NCI-H2107 treated with DMSO at 0.1 percent for 48 hours (cell line): ENCODE results near the gene RYR3.

ENCODE experiments used
- DNase-seq: peaks from one replicate; lab custom pipeline; 2025; ENCODE audit not compliant: unreplicated experiment; lab: John Stamatoyannopoulos, UW

The RYR3 gene

DNA sequence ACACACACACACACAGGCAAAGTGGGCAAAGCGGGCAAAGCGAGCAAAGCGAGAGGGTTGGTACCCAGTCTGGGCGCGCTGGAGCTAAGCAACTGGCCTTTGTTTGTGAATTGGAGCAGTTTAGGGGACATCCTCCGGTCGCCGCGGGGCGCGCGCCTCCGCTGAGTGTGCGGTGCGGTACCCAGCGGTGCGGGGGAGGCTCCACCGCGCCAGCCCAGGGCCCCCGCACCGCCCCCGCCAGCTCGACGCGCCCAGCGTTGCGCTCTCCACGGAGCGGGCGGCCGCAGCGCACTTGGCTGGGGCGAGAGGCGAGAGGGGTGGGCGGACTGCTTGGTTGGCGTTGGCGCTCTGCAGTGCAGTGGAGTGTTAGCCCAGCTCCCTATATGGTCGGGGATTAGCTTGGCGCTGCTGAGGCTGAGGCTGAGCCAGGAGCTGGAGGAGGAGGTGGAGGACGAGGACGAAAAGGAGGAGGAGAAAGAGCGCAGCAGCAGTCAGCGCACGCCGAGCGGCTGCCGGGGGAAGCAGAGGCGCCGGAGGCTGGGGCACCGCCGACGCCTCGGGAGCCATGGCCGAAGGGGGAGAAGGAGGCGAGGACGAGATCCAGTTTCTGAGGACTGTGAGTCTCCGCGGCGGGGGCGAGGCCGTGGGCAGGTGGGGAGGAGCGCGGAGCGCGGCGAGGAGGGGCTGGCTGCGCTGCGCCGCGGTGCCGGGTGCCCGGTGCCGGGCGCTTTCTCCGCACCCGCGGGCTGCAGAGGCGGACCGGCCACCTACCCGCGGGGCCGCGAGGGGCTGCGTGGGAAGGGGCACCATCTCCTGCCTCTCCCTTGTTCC, at the start of gene RYR3:
Gene RYR3, plus strand, starts transcription at position 487 of the 831 bp plus-strand sequence. Its CDS starts 79 bp downstream, at position 566.
- DNase-seq = no peak

DNA sequence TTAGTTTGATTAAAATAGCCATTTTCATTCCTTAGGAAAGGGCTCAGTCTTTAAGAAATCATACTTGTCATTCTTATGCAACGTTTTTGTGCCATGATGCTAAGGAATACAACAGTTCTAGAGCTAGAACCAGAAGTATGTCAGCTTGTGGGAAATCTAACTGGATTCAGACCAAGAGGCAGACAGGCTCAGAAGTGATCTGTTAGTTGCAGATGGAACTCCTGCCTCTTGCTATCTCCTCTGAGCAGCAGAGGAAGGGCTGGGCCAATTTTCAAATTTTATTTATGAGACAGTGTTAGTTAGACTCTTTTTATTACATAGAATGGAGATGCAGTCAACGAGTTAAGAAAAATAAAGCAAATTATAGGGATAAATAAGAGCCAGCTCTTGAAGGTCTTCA, 48.5 kb upstream of the RYR3 start:
- no peak for DNase-seq

DNA sequence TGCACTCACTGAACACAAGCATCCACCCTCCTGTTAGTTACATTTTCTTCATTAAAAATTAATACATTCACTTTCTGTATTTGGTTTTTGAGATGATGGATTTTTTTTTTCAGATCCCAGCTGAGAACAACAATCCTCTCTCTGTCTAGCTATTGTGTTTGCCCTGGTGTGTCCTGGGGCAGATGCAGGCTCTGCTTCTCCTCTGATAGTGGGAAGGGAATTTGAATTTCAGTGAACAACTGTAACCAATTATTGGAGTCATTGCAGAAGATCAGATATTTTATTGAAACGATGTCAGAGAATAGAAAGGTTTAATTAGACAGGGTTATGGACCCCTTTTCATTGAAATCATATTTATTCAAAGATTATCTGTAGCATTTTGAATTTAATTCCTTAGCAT, 33.1 kb upstream of the RYR3 start:
- DNase-seq = no peak

DNA sequence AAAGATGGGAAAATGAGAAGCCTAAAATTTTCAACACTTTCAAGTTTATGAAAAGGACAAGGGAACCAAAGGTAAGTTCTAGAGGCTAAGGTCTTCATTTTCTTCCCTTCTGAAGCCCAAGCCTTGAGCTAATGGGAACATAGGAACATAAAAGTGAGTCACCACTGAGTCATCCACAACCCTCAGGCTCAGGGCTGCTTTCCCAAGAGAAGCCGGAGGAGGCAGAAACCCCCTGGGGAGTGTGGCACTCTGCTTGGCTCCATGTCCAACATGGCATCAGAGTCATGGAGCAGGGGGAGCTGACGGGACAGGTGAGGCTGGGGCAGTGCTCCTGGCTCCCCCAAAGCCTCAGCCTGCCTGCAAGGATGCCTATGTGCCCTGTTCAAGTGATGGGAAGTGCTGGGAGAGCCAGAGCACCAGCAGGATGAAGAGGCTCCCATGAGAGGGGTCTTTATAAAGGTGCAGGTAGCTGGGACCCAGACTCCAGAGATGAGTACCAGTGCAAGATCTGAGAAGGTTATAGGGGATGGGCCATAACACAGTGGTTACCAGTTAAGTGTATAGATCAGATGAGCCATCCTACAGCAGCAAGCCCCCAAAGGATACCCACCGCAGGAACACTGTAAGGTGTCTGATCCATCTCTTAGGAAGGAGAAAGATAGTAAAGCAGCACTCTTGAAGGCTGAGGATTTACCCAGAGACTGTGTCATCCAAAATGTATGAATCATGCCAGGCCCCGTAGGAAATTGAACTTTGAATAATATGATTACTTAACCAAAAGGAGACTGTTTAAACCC, 31.8 kb upstream of the RYR3 start:
- no peak for DNase-seq

DNA sequence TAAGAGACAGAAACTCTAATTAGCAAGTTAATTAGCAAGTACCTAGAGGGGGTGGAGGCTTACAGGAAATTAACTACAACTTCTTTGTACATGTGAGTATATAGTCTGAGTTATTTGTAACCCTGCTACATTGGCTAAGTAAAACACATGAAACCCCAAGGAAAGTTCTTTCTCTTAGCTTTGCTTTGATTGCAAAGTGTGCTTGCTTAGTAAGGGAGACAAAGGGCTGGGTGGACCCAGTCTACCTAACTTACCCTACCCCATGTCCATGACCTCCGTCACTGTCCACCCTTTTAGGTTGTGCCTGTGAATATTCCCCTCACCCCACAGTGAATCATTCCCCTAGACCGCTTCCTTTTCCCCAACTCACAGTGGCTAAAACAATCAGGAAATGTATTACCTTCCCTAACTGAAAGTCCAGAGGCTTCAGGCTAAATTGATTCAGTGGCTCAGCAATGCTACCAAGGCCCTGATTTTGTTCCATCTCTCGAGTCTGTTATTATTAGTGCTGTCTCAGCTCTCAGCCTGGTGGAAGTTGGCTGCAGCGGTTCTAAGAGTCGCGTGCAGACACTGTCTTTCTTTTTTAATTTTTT, 31.1 kb upstream of the RYR3 start:
- no peak for DNase-seq

DNA sequence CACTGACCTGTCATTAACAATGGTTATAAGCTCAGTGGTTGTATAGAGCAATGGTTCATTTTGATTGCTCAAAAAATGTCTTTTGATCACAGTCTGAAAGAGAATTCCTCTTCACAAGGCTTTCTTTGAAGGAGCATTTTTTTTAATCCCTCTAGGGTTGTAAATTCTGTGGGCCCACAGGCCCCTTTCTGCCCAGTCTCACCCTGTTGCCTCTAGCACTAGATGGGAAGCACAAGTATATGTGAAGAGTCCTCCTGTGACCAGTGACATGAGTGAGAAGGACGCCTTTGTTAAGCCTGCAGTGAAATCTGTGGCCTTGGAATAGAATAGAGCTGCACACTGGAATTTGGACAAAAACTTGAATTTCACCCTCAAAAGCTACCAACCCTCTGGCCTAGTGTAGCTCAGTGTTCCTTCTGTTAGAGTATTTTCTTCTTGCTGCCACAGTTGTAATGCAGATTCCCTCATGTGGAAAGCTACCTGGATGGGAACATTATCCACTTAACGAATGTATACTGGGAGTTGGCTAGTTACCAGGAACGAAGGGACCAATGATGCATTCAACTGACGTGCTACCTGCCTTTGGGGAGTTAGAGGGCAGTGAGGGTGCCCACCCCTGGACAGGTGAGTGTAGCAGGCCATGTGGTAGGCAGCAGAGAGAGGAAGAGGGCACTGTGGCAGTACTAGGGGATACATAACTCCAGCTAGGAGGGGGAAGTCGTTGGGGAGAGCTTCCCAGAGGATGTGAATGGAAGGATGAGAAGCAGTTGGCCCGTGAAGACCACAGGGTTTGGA, 28.3 kb upstream of the RYR3 start:
- no peak for DNase-seq

DNA sequence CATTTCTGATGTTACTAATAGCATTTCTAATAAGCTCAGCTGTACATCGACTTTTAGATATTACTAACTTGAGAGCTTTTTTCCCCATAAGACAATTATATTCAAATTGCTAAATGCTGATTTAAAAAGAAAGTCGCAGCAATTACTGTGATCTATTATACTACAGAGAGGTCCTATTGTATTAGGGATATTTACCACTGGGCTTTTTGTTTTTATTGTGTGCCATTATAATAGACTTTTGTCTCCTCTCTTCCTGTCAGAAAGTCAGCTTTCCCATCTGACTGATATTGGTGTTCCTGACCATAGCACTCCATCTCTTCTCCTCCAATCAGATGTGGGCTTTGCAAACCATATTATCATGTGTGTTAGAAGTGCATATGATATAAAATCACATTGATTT, 27.2 kb upstream of the RYR3 start:
- no peak for DNase-seq

DNA sequence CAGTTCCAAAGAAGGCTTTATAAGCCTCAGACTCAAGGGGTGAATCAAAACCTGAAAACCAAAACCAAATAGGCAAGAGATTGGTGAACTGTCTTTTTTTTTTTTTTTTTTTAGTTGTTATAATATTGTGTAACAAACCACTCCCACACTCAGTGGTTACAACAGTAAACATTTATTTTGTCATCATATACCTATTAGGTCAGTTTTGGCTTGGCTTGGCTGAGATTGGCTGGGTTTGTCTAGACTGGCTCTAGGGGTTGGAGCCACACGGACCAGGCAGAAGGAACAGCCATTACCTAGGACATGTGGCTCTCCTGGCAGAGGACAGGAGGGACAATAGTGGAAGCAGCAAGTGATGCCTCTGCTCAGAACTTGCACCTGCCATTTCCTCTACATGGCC, 26.4 kb upstream of the RYR3 start:
- no peak for DNase-seq

DNA sequence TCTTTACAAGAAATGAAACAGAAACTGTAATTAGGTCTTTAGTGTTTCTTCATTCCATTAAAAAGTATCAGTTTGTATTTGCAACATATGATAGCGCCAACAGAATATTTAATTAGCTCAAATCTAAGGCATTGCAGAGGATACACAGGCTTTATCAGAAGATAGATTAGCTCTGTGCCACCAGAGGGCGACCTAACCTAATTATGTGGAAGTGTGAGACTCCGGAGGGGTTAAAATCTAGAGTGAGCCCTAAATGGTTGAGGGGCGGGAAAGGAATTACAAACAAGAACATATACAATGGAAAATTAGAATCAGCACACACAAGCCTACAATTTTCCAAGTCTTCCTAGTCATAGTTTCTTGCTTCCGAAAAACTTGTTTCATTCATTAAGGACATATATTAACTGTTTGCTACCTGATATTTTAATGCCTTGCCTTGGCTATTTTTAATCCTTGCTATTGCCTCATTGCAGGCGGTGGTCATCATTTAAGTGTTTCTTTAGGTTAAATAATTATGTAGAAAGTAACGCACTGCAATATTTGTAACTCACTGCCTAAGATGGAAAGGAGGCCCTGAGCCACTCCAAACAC, 18.0 kb upstream of the RYR3 start:
- DNase-seq = peak; percentile 2

DNA sequence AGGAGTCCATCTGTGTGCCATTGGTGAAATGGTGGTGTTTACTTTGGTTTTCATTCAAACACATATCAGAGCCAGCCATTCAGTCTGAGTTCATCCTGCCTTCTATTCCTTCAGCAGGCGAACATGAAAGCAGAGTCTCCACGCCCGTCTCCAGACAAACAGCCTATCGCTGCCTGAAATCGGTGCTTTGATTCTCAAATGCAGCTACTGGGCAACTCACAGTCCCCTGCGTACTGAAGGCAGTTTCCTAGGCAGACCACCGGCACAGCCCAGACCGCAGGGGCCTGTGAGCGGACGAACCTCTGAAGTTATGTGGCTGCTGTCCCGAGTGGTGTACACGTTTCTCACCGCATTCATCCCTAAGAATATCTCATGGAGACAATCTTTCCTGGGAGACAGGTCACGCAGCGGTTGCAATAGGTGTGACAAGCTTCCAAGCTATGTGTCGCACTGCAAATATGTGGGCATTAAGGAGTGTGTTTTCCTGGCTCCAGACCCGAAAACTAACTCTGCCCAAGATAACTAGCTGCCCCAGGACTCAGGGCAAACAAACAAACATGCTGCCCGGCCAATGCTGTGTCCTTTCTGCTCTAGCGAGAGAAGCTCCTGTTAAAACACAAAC, 16.9 kb upstream of the RYR3 start:
- DNase-seq = no peak

DNA sequence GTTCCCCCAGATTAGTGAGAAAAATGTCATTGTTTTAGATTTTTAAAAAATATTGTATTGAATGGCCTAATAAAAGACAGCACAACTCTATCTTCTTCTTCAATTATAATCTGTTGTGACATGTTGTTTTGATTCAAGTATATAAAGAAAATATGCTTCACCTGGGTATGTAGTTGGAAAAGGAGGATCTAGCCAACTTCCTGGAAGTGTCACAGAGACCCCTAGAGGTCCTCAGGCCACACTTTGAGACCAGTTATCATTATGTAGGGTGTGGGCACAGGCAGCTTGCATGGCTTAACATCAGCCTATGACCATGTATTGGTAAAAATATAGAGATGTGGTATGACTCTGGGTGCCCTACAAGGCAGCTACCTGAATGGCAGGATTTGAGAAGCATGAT, 14.7 kb upstream of the RYR3 start:
- no peak for DNase-seq

DNA sequence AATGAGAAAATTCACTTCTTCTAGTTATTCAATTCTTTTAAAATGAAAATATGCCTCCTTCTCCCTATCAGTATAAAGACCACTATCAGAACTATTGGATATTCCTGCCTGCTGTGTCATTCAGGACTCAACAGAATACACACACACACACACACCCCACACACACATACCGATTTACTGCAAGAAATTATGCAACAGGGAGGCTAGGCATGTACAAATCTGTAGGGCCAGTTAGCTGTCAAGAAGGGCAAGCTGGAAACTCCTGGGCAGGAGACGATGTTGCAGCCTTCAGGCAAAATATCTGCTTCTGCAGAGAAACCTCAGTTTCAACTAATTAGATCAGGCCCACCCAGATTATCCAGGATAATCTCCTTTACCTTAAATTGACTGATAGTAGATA, 13.9 kb upstream of the RYR3 start:
- no peak for DNase-seq

DNA sequence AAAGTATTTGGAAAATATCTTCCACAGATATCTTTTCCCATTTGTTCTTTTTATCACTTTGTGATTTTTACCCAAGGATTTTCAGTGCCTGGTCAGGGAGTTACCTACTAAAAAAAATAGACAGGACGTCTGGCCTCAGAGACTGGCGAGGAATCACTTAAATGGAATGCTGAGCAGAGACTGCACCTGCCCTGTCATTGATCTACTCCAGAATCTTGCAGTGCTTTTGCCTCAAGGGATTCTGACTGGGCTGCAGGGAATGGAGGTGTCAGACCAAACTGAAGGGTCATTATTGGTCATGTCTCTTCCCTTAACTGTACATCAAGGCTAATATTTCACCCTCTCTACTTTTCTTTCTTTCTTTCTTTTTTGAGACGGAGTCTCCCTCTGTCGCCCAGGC, 12.1 kb upstream of the RYR3 start:
- DNase-seq = no peak

DNA sequence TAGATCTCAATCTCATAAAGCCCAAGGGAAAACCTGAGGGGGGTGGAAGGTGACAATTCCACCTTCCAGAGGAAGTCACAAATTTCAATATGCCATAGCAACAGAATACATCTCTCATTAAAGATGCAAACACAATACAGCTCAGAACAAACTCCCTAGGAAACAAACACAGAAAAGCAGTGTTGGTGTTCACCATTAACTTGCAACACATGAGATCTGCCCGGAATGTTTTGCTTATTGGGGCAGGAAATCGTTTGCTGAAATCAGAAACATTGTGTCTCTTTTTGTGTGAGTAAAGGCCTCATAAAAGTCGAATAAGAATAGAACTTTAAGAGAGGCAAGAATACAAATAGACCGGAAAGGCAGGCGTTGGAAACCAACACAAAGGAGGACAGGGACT, 5.8 kb upstream of the RYR3 start:
- no peak for DNase-seq

DNA sequence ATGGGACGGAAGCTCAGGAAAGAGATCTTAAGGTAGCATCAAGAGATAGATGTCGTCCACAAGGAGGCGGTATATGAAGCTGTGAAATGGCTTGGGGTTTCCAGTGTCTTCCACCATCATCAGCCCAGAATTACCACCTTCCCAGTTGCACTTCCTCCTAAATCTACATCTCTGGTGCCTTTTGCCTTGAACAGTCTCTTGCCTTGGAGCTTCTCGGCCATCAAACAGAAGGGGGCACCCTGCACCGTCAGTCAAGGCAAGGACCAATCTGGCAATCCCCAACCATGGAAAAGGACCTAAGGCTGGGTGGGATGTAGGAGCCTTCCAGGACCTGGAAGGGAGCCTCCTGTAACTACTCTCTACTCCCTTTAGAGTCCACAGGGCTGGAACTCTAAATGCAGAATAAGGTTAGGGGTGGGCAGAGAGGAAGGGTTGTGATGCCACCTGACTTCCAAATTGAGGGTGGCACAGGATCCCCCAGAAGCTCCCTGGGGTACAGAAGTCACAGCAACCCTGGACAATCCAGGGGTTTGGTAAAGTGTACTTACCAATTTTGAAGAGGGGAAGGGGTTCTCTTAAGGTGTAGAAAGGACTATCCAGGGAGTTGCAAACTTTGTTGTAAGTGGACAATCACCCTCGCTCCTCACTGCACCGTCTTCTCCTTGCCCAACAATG, 1.0 kb upstream of the RYR3 start:
- no peak for DNase-seq

DNA sequence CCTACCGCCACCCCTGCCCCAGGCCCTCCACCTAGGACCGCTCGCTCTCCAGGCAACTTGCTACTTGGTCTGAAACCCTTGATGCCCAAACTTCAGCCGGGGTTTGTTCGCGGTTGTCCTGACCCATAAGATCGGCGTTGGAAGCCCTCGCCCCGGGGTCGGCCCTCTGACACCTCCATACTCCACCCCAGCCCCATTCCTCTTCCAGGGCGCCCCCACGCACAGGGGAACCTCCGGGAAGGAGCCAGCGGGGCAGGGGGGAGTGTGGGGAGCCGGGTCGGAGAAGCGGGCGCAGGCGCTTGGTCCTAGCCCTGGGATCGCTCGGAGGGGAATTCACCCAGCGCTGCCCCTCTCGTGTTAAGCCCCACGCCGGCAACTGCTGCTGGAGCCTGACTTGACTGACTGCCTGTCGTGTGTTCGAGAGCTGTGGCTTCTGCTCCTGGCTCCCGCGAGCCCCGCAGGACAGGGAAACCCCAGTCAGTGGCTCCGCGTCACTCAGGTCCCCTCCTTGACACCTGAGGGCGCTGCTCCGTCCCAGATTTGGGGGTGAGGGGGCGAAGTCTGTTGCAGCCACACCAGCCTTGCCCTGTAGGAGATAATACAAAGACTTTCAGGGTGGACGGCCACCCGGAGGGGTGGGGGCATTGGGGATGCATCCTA, 675 bp downstream of the RYR3 start:
- no peak for DNase-seq

DNA sequence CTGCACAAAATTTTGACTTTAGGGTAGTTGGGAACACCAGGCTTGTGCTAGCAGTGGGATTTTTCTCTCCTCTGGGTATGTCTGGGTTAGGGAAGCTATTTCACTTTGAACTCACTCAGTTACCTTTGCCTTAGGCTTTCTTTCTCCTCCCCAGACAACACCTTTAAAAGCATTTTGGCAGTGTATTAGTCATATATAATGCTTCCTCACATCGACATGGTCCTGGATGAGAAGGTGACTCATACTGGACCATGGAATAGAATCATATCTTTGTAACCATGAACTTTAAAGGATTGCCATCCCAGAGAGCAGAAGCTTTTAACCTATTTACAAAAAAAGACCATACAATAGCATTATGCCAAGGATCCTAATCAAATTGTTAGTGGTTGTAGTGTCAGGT, 2.7 kb downstream of the RYR3 start:
- DNase-seq = no peak

DNA sequence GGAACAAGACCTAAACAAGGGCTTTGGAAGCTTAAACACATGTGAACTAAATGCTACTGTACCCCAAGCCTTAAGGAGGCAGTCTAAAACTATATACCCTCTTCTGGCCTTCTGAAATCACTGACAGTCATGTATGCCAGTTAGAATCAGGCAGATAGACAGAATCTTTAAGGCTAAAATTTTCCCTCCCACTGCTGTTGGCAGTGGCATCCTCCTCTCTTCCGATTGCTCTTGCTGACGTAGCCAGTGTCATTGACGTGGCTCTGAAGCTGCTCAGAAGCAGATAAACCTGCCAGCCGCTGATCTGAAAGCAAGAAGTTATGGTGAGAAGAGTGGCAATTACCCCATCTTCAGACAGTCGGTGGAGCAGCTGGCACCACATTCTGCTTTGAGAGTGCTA, 3.3 kb downstream of the RYR3 start:
- DNase-seq = no peak

DNA sequence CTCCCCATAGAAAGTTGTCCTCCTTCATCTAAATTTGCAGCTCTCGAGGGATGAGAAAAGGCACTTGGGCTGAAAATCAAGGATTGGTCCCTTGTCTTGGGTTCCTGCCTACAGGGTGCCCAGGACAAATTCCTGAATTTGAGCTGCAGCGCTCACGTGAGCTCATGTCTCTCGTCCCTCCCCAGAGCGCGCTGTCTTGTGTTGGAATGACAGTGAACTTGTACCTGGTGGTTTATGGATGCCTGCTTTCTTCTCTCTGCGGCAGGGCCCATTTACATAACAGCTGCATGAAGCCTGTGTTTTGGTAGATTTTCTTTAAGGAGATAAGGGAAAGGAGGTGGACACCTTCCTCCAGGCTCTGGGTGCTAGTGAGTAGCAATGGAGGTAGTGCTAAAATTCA, 4.3 kb downstream of the RYR3 start:
- no peak for DNase-seq
